Adrenal gland (tissue), 5 donors: ENCODE data around the gene RNF166.

Source experiments
- CTCF ChIP-seq, 6 experiments: fragments of 450-650 bp in 4 of 6; fragments of 200-600 bp in 2 of 6; sonication (generic) in 1 of 6; IDR thresholded peaks; 1 replicate in 5 of 6; 2 replicates in 1 of 6; pipeline versions ENCODE4 v1.5.1 to v1.8.0; 2016 to 2021; ENCODE audit warnings: antibody characterized with exemption in 6 of 6, mild to moderate bottlenecking in 2 of 6, moderate library complexity in 1 of 6
- POLR2A ChIP-seq, 2 donors: fragments of 450-650 bp; IDR thresholded peaks; one replicate each; pipeline ENCODE4 v1.6.1; 2017; ENCODE audit warnings: antibody characterized with exemption in 2 of 2, mild to moderate bottlenecking in 2 of 2, moderate library complexity in 1 of 2
- donor health status: DM: no; HTN: no; CAD: no.

- TF ChIP-seq CTCF (IDR thresholded peaks at IDR 0.05): no peak
- TF ChIP-seq POLR2A (IDR thresholded peaks at IDR 0.05): no peak
Measured at GRCh38 chr16:88649924-88650748, 56.1 kb downstream of the RNF166 start.
